ENCODE results near the gene WHRN.
A peak's percentile ranks its signal among the peaks of the same experiment; 100 is the strongest.

WHRN gene

GRCh38 chr9:114414346-114414745, 90.9 kb downstream of the WHRN start:
- no peak for DNase-seq

DNA sequence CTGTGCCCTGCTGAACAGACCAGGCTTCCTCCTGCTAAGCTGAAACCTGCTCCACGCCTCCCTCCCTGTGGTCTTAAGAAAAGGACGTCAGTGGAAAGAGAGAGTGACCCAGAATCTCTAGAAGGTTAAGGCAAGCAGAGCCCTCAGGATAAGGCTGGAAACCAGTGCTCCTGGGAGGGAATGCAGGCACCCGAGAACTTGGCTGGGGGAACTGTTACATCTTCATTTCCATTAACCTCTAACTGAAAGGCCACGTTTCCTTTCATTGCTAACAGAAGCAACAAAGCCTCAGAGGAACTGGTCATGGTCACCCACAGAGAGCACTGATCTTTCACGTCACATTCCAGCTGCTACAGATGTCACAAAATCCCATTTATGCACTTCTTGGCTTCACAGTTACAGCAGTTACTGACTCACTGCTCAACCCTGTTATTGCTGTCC, 91.4 kb downstream of the WHRN start:
- no peak for DNase-seq

GRCh38 chr9:114412048-114412683, 93.1 kb downstream of the WHRN start:
- no peak for DNase-seq

- DNase-seq = no peak
Measured at GRCh38 chr9:114411452-114411851, 93.8 kb downstream of the WHRN start.

DNA sequence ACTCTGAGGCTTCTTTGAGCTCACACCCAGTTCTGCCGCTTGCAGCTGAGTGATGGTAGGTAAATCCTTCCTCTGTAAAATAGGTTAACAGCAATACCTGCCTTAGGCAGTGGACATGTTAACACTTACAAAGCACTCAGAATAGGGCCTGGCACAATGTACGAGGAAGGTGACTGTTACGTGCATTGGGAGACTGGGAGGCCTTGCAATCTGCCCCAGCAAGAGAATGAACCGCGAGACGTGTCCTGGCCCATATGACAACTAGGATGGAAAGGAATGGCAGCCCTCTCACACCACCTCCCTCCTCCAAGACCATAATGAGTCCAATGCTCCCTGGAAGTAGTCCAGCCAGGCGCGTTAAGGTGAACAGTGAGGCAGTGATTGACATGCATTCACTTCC, 94.4 kb downstream of the WHRN start:
- DNase-seq = no peak

- DNase-seq = no peak
Measured at GRCh38 chr9:114409842-114410241, 95.4 kb downstream of the WHRN start.

DNA sequence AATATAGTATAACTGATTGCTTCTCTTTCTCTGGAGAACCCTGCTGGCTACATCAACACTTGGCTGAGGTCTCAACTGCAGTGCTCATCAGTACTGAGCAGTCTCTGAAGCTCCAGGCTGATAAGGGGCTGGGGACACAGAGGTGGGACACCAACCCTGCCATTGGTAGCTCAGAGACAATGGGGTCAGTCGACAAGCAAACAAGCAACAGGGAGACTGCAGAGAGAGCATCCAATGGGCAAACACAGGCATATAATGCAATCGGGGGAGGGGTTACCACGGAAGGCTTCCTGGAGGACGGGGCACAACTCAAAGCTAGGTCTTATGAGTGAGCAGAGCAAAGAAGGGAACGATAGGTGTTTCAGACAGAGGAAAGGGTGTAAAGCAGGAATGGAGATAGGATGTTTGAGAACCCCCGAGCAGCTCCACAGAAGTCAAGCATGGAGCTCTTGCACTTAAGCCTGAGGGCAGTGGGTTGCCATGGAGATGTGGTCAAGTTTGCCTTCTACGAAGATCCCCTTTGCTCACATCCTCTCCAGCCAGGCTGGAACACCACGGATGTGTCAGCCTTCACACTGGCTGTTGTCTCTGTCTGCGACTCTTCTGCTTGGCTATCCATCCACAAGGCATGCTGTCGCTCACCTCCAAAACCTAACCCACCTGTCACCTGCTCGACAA, 96.0 kb downstream of the WHRN start:
- no peak for DNase-seq

DNA sequence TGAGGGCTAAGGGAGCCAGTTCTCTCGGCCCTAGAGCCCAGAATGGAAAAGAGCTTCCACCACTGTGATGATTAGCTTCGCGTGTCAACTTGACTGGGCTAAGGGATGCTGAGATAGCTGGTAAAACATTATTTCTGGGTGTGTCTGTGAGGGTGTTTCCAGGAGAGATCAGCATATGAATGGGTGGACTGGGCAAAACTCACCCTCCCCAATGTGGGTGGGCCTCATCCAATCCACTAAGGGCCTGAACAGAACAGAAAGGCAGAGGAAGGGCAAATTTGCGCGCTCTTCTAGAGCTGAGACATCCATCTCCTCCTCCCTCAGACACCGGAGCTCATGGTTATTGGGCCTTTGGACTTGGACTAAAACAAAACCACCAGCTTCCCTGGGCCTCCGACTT, 96.6 kb downstream of the WHRN start:
- DNase-seq = no peak

GRCh38 chr9:114407889-114408288, 97.4 kb downstream of the WHRN start:
- no peak for DNase-seq

GRCh38 chr9:114406441-114406840, 98.8 kb downstream of the WHRN start:
- DNase-seq = no peak

DNA sequence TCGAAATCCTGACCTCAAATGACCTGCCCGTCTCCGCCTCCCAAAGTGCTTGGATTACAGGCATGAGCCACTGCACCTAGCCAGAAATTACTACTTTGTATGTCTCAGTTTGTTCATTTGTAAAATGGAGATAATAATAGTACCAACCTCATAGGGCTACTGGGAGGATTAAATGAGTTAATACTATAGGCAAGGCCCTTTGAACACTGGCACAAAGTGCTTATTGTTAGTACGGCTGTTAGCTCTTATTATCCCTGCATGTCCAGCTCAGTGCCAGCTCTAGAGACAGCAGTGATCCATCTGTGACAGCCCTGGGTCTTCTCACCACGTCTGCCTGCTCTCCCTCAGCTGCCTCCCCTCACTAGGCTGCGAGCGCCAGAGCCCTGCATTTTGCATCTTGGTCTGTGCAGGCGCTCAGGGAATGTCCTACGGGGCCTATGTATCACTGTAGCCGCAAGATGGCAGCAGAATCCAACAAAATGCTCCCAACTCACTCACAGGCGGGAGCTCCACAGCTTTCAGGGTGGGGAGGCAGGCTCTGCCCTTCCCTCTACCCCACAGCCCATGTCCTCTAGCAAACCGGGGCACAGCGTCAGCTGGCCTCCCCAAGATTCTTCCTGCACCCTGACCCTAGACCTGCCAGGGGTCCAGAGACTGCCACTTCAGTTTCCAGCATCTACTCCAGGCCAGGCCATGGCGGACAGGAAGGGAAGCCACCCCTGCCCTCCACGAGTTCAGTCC, 99.8 kb downstream of the WHRN start:
- peak in 1 of 2 experiments; percentile 64 for DNase-seq

DNA sequence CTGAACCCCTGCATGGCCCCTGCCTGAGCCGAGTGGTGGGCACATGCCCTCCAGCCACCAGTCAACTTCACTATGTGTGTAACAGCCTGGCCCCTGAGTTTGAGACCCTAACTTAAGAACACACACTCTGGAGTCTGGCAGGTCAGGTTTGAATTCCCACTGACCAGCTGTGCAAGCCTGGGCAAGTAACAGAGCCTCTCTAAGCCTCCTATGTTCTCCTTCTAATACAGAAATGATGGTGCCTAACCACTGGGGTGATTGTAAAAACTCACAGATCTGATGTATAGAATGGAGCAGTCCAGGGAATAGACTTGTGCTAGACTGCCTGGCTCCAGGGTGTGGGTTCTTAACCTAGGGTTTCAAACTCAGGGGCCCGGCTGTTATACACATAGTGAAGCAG, 100.7 kb downstream of the WHRN start:
- no peak for DNase-seq

GRCh38 chr9:114403153-114403756, 102.0 kb downstream of the WHRN start:
- DNase-seq = no peak

DNA sequence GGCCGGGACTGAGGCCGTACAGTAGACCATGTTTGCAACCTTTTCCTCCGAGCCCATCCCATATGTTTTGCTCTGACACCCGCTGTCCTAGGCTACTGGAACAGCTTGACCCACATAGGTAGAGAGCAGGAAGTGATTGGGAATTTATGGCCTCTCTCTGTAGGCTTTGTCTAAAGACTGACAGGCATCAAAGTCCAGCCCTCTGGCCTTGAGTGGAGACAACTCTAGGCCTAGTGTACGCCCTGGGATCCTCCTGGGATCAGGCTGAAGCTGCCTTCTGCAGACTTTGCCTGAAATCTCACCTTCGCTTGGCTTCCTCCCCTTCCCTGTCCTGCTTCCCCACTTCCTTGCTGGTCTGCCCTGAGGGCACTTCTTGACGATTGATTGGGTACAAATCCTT, 103.9 kb downstream of the WHRN start:
- no peak for DNase-seq

GRCh38 chr9:114400772-114401171, 104.5 kb downstream of the WHRN start:
- DNase-seq = no peak

DNA sequence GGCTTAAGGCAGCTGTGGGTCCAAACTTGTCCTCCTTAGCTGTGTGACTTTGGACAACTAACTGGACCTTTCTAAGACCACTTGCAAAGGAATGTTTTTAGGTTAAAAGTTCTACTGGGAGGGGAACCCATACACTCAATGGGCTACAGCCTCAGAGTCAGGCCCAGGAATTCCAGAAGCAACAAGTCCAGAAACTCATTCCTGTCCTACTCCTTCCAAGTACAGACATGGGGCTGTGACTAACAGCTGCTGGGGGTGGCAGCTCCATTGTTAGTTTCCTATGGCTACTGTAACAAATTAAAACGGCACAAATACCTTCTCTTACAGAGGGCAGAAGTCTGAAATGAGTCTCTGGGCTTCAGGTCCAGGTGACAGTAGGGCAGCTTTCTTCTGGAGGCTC, 105.1 kb downstream of the WHRN start:
- no peak for DNase-seq

DNA sequence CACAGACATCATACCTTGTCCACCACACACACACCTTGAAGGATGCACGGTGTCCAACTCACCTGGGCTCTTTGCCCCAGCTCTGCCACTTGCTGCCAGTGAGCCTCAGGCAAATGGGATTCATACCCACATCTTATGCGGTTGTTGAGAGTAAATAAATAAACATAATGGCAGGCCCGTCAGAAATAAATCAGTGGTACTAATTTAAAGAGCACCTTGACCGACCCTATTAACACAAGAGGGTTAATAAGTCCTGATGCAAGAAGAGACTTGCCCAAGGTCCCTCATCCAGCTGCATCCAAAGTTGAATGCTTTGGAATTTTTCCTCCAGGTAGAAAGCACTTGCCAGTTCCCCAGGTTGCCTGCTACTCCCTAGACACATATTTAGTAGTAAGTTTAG, 105.9 kb downstream of the WHRN start:
- DNase-seq = no peak

DNA sequence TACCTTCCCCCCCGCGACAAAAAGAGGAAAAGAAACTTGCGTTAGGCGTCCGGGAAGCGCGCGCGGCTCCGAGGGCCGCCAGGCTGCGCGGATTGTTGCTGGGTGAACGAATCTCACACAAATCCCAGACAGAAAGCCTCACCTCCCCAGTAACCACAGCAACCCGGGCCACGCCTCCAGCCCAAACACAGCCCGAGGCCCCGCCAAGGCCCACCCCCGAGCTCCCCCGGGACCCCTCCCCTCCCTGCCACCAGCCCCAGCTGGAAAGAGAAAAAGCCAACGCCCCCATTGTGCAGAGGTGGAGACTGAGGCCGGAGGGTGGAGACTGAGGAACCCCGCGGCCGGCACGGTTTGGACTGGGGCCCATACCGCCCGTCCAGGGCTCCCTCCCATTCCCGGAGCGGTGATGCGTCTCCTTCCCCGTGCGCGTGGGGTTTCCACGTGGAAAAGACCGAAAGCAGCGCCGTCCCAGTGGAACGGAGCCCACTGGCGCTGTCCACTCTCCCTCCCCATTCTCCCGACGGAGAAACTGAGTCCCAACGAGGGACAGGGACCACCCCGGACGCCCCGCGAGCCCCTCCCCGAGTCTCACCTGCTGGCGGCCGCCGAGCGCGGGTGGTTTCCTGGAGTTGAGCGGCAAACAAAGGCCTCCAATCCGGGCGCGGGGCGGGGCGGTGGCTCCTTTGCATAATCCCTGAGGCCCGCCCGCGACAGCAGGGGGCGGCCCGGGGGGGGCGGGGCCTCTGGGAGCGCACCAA, 107.2 kb downstream of the WHRN start:
- DNase-seq = no peak

DNA sequence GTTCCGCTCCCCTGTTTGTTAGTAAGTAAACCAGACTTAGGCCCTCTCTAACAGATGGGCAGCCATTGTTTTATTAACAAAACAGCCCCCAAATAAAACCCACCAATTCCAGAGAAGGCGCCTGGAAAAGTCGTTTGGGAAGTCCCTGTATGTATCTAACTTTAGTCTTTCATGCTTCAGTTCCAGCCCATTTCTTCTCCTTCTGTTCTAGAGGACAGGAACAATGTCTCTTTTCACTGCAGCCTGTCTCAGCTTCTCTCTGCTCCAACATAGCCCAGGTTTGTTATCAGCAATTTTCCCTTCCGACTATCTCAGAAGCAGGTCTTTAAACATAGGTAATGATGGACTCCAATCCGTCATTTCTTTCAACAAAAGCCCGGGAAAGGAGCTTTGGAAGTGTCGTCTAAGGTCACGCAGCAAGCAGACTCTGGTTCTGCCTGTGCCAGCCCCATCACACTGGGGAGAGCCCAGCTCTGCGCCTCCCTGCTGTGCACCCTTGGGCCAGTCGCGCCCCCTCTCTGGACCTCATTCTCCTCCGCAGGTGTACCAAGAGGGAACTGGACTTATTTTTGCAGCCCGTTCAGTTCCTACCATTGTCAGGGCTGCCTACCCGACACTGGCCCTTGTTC, 107.9 kb downstream of the WHRN start:
- DNase-seq = no peak

- no peak for DNase-seq
Measured at GRCh38 chr9:114396558-114397218, 108.6 kb downstream of the WHRN start.

GRCh38 chr9:114395768-114396167, 109.5 kb downstream of the WHRN start:
- no peak for DNase-seq

- DNase-seq = no peak
Measured at GRCh38 chr9:114395334-114395617, 110.0 kb downstream of the WHRN start.
